ENCODE data around the gene SMIM44.

The SMIM44 gene

DNA sequence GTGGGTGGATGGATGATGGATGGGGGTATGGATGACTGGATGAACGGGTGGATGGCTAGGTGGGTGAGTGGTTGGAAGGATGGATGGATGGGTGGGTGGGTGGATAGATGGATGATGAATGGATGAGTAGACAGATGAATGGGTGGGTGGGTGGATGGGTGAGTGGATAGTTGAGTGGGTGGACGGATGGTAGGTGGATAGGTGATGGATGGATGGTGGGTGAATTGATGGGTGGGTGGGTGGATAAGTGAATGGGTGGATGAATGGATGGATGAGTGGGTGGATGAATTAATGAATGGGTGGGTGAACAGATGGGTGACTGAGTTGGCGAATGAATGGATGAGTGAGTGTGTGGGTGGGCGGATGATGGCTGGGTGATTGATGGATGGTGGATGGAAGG is 7.8 kb downstream of the SMIM44 start:
- DNase-seq: no peak

DNA sequence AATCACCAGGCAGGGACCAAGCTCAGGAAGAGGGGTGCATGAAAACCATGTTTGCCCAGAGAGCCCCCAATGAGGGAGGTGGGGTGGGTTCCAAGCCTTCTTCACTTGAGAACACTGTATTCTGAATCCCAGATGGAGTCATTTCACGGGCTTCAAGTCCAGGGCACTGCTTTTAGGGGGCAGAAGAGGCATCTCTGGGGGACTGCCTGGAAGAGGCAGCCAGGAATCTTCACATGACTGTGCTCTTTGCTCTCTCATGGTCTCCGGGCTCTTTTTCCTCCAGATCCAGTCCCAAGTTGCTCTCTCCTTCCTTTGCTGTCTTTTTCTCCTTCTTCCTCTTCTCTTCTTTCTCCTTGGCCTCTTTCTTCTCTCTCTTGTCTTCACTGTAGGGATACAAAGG is 8.6 kb downstream of the SMIM44 start:
- no peak for DNase-seq

GRCh38 chr19:3474010-3474409 is 9.2 kb downstream of the SMIM44 start:
- DNase-seq: no peak

GRCh38 chr19:3471954-3472655 is 11.1 kb downstream of the SMIM44 start:
- DNase-seq: no peak

GRCh38 chr19:3470500-3471128 is 12.6 kb downstream of the SMIM44 start:
- no peak for DNase-seq

GRCh38 chr19:3469638-3470499 is 13.4 kb downstream of the SMIM44 start:
- no peak for DNase-seq

DNA sequence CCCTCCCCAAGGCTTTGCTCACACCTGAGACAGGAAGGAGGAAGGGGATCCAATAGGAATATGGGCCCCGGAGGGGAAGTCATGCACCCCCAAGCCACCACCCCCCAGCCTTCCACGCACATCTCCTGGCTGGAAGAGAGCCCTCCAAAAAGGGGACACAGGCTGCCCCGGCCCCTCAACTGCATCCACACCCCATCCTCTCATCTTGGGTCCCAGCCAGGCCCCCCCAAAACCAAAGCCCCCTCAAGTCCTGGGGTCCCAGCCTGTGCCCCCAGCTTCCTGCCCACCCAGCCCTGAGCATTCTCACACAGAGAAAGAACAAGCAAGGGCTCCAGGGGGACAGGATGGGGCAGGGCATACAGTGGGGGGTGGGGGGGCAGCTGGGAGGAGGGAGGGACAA is 15.0 kb downstream of the SMIM44 start:
- no peak for DNase-seq

DNA sequence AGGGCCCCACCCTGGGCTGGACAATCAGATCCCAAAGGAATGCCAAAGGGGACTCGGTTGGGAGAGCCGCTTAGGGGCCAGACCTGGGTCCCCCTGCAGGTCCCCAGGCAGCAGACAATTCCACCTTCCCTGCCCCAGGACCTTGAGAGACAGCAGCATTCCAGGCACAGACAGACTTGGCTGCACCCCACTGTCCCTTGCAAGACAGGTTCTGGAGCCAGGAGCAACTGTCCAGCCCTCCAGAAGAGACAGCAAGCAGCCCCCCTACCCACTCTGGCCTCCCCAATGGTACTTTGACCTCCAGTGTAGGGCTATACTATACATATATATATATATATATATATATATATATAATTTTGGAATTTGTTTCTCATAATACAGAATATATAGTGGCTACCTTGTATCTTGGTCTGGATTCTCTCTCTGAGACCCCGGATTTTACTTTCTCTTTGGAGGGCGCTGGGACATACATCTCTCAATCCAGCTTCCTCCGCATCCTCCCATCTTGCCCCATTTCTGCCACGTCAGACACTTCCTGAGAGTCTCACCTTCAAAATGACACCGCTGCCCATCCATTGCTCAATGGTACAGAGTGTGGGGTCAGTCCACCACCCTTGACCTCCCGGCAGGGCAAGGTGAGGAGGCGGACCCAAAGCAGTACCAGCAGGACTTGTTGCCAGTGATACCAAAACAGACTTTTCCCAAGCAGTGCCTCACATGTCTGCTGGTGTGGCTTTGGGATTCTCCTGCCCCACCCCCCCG is 15.6 kb downstream of the SMIM44 start:
- DNase-seq: no peak

GRCh38 chr19:3466635-3467034 is 16.6 kb downstream of the SMIM44 start:
- no peak for DNase-seq

GRCh38 chr19:3465552-3465951 is 17.7 kb downstream of the SMIM44 start:
- DNase-seq: no peak

DNA sequence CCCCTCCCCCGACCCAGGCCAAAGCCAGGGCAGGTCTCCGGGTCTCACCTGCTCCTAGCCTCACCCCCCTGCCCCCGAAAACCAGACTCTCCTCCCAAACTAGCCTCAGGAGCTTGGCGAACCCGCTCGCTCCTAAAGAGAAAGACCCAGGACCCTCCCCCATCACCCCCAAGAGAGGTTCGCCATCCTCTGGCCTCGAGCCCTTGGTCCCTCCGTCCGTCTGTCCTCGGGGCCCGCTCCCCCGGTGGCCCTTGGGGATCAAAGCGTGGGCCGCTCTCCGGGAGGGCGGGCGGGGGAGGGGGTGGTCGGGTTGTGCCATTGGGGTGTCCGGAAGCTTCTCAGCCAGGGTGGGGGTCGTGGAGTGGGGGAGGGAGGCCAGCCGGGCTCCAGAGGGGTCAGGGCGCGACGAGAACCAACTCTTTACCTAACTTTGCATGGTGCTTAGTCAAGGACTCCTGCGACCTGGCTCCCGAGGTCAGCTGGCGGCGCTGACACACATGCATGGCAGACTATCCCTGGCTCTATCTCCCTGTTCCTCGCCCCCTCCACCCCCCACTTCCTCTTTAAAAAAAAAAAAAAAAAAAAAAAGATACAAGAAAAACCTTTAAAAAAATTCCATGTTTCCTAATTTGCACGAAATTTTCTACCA is 18.5 kb downstream of the SMIM44 start:
- no peak for DNase-seq

DNA sequence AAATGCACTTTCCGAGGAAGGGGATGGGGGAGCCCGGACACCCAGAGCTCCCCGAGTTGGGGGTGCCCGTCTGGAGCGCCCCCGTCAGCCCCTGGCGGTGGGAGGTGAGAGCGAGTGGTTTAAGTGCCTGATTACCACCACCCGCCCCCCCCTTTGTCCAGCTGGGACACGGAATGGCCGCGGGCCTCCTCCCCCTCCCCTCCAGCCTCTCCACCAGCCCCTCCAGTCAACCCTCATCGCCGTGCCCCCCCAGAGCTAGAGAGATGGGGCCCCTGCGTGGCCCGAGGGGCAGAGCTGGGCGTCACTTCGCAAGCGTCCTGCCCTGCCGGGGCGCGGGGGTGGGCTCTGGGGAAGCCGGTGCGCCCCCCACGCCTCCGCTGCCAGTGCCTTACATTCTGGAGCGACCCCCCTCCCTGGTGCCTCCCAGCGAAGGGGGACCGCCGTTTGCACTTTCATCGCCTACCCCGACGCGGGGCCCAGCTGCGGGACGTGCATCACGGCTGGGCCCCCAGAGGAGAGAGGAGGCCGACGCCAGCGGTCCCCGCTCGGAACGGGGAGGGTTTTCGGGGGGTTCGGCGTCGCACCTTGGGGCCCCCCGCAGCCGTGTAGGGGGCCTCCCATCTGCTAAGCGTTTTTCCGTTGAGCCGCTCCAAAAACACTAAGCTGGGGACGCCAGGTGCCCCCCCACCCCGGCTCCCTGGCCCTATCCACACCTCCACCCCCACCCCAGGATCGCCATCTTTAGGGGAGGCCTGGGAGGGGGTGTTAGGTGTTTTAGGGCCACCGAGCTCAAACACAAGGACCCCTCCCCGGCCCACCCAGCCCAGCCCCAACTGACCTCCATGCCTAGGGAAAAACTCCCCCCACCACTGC is 19.3 kb downstream of the SMIM44 start:
- no peak for DNase-seq

DNA sequence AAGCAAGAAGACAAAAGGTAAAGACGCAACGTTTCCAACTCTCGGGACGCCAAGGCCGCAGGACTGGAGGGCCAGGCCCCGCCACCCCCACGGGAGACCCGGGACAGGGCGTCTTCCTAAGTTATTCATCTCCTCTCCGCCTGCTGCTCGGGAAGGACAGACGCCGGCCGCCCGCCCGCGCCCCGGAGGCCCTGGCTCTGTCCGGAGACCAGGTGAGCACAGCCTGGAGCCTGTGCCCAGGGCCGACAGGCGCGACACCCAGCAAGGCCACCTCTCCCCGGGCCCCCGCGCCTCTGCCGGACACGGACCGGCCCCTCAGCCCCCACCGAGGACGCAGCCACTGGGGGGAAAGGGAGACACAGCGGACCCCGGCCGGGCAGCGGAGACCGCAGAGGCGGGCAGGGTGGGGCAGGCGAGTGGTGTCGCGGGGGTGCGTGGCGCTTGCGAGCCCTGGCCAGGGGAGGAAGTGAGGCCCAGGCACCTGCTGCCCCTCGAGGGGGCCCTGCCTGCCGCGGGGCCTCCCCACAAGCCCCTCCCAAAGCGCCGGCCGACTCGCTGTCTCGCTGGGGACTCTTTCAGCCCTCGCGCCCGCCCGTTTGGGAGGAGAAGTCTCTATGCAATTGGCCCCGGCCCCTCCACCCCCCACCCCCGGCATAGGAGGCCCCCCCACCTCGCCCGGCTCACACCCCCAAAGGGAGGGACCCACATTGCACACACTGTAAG is 20.1 kb downstream of the SMIM44 start:
- DNase-seq: no peak

DNA sequence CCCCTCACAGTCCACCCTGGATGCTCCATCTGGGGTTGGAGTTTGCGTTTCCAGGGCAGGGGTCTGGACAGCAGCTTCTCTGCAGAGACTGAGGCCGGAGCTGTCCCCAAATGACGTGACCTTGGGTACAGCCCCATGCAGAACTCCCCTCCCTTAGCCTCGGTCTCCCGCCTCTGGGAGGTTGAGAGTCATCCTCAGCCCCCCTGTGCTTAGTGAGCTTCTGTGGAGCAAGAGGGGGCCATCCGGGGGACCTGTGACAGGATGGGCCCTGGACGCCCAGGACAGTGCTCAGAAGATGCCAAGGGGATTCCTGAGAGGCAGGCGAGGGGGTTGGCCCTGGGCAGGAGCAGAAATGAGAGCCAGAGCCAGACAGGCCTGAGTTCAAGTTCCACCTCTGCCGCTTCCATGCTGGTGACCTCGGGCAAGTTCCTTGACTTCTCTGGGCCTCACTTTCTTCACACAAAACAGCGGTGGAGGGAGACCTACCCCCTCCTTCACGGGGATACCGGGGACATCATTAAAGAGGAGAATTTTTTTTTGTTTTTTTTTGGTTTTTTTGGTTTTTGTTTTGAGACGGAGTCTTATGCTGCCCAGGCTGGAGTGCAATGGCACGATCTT is 23.2 kb downstream of the SMIM44 start:
- no peak for DNase-seq

DNA sequence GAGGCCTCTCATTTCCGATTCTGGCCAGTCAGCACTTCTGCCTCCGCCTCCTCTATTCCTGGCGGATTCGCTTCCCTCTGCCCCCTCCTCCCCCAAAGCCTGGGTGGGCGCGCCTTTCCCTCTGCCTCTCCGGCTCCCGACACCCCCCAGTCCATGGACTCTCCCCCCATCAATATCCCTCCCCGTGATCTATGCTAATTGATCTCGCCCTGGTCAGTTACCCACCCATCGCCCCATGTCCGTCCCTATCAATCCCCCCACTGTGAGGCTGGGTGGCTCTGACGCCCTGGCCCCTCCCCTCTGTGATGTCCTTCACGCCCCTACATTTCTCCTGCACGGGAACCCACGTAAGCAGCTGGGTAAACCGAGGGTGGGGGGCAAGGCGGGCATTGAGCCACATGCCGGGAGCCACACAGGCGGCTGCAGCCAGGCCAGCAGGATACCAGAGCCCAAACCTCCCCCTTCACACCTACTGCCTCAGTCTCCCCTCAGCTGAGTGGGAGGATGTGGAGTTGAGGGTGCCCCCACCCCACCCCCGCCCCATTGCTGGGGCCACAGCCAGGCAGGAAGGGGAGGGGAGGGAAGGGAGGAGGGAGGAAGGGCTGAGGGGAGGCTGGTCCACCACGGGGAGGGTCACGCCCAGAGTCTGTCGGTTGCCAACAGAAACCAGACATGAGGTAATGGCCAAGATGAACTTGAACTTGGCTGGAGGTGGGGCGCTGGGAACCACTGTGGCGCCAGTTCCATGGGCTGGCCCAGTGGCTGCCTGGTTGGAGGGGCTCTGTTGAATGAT is 24.0 kb downstream of the SMIM44 start:
- DNase-seq: no peak

GRCh38 chr19:3458229-3459088 is 24.8 kb downstream of the SMIM44 start:
- no peak for DNase-seq

- DNase-seq: no peak
These were observed 25.6 kb downstream of the SMIM44 start for GRCh38 chr19:3457528-3458228.

Data from NCI-H1436 treated with DMSO at 0.1 percent for 48 hours (cell line).